RKO (cell line): ENCODE data around the gene FAM149B1.
"Not testable (repeated sequence)": the region's sequence is repeated elsewhere in the genome, so short reads cannot be mapped to it uniquely, and the experiment has no call there.

Experiments used
- DNase-seq: peaks from one replicate; pipeline ENCODE4 v3.0.0-alpha.2; 2016; ENCODE audit warnings: low spot score

FAM149B1 gene

DNA sequence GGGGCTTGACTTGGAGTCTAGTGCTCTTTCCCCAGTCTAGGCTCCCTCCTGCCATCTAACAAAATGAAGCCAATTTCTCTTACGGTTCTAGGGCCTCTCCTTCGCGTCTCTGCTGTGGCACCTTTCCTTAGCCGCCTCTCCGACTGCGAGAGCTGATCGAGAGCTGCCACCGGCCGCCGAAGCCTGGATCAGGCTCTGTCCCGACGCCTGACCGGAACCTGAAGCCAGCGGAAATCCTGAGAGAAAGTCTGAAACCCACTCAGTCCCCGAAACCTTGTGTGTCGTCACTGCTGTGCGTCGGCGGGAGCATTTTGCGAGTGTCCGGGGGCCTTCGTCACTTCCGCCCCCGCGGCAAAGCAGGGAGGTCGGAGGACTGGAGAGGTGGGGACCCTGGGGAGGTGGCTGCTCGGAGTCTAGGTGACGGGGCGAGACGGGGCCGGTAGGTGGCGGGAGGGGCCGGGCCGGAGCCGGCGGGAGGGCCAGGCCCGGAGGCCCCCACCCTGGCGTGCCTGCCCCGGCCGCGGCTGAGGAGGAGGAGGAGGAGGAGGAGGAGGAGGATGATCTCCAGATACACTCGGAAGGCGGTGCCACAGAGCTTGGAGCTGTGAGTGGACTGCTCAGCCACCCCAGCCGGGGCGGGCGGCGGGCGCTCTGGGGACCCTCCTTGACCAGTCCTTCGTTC is at the start of gene FAM149B1, which contains the start of gene ECD:
Gene FAM149B1, plus strand, starts transcription at position 337 of the 682 bp plus-strand sequence. Its CDS starts 221 bp downstream, at position 558.
Gene ECD, minus strand, starts transcription at position 226 of the 682 bp plus-strand sequence. CDS start 4,071 bp downstream, outside the sequence.
- peak; percentile 94 for DNase-seq

GRCh38 chr10:73119457-73119856 is 48.5 kb upstream of the FAM149B1 start:
- no peak for DNase-seq

DNA sequence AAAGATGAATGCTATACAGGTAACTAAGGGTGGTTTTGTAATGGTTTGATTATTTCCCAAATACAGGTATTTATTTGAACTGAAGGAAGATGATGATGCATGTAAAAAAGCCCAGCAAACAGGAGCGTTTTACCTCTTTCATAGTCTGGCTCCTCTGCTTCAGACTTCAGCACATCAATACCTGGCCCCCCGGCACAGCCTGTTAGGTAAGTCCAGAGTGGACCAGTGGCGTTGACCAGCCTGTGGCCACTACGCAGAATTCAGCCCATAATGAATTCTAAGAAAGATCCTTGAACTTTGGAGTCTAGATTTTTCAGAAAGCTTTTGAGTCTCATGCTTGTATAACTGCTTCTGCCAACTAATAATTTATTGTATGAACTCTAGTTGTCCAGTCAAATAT is 48.0 kb upstream of the FAM149B1 start:
- DNase-seq = no peak

DNA sequence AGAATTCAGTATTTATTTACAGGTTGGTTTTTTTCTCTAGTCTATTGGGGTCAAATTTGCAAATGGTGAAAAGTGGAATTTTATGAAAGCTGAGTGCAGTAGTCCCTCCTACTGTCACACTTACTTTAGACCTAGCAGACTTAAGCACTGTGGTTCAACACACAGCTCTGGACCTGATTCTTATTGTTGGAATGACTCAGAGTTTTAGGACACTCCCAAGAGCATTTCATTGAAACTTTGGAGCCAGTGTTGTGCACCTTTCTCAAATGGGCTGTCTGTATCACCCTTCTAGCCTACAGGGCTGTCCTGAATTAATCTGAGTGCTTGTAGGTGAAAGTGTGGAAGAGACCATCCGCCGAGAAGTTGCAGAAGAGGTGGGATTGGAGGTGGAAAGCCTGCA is 41.6 kb upstream of the FAM149B1 start:
- DNase-seq = no peak

- DNase-seq = peak; percentile 14
Measured at GRCh38 chr10:73131301-73131700, 36.6 kb upstream of the FAM149B1 start.

- DNase-seq = no peak
Measured at GRCh38 chr10:73131913-73132686, 35.8 kb upstream of the FAM149B1 start.

DNA sequence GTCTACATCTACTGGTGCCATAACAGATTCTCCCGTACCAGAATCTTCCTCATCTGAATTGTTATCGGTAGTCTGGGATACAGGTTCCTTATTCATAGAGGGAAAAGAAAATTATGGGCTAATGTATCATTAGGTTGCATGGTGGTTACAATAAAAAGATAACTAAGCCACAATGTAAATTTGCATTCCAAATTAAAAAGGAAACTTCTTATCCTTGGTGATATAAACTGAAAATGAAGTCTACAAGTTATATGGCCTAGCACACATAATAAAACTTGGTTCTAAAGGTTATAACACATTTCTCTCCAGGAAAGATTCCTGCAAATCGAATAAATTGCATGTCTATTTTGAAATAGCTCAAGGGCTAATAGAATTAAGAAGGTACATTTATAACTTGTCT is 33.2 kb upstream of the FAM149B1 start:
- no peak for DNase-seq

GRCh38 chr10:73136627-73137026 is 31.3 kb upstream of the FAM149B1 start:
- DNase-seq = no peak

GRCh38 chr10:73139251-73139650 is 28.7 kb upstream of the FAM149B1 start:
- DNase-seq = no peak

GRCh38 chr10:73141603-73142002 is 26.3 kb upstream of the FAM149B1 start:
- DNase-seq = no peak

DNA sequence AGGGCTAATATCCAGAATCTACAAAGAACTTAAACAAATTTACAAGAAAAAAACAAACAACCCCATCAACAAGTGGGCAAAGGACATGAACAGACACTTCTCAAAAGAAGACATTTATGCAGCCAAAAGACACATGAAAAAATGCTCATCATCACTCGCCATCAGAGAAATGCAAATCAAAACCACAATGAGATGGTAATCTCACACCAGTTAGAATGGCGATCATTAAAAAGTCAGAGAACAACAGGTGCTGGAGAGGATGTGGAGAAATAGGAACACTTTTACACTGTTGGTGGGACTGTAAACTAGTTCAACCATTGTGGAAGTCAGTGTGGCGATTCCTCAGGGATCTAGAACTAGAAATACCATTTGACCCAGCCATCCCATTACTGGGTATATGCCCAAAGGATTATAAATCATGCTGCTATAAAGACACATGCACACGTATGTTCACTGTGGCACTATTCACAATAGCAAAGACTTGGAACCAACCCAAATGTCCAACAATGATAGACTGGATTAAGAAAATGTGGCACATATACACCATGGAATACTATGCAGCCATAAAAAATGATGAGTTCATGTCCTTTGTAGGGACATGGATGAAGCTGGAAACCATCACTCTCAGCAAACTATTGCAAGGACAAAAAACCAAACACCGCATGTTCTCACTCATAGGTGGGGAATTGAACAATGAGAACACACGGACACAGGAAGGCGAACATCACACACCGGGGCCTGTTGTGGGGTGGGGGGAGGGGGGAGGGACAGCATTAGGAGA is 17.1 kb upstream of the FAM149B1 start:
- DNase-seq = not testable (repeated sequence)

GRCh38 chr10:73152009-73152408 is 15.9 kb upstream of the FAM149B1 start:
- DNase-seq = no peak

DNA sequence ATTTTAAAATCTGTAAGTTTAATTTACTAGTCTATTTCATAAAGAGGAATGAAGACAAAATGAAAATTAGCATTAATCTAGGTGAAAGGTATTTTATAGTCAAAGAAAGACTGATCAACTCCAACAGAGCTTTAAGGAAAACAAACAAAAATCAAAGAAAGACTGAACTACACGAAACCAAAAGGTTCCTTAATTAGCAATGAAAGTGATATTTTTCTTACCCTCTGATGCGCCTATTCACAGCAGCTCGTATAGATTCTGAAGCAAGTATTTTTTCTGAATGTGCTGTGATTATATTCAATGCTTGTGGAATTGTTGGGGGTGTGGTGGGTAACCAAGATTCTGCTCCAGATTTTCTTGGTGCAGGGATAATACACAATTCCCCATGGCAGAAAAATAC is 11.9 kb upstream of the FAM149B1 start:
- DNase-seq = no peak

DNA sequence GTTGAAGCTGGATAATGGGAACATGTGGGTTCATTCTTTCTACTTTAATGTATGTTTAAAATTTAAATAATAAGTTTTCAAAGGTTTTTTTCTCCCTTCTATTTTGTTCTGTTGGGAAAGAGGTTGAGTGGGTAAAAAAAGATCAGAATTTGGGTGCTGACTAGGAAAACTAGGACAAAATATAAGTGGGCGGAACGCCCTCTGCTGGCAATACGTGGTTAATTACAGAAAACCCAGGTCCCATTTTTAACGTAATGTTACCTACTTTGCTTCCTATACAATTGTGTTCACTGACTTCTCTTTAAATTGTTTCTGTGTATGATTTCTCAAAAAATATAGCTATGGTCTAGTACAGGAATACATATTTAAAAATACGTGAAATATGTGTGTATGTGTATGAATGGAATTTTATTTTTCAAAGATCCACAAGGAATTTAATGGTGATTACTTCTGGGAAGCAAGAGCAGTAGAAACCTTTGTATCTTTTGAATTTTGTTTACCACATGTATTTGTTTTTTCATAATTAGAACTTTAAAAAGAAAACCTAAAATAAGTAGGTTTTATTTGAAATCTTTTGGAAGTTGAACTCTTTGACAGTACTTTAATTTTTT is 8.8 kb upstream of the FAM149B1 start:
- DNase-seq = peak; percentile 57

DNA sequence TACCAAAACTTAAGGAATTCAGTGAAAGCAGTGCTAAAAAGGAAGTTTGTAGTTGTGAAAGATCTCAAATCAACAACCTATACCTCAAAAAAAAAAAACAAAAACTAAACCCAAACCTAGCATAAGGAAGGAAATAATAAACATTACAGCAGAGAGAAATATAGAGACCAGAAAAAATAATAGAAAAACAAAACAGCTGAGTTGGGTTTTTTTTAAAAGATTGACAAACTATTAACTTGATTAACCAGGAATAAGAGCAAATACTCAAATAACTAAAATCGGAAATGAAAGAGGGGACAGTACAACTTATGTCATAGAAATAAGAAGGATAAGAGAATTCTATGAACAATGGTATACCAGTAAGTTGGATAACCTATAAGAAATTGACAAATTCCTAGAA is 6.8 kb upstream of the FAM149B1 start:
- DNase-seq = no peak

GRCh38 chr10:73161662-73162061 is 6.3 kb upstream of the FAM149B1 start:
- no peak for DNase-seq

- no peak for DNase-seq
Measured at GRCh38 chr10:73163096-73163495, 4.8 kb upstream of the FAM149B1 start.

- no peak for DNase-seq
Measured at GRCh38 chr10:73166972-73167371, 947 bp upstream of the FAM149B1 start.

- DNase-seq = peak; percentile 46
Measured at GRCh38 chr10:73167458-73167782, 499 bp upstream of the FAM149B1 start.

GRCh38 chr10:73168465-73168803 is 515 bp downstream of the FAM149B1 start:
- DNase-seq = no peak

GRCh38 chr10:73169320-73169719 is 1.4 kb downstream of the FAM149B1 start:
- no peak for DNase-seq

DNA sequence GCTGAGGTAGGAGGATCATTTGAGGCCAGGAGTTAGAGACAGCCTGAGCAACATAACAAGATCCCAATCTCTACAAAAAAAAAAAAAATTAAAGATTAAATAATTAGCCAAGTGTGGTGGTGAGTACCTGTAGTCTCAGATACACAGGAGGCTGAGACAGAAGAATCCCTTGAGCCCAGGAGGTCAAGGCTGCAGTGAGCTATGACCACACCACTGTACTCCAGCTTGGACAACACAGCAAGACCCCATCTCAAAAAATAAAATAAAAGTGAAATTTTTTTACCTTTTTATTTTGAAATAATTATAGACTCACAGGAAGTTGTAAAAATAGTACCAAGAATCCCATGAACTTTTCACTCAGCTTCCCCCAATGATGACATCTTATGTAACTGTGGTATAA is 4.9 kb downstream of the FAM149B1 start:
- DNase-seq = no peak
